Ascending aorta (tissue), 2 donors: ENCODE measurements around the gene SMYD1. TPM values are rescaled to one million over a fixed set of nuclear protein-coding genes. Genes with fewer than 3 reads are reported as not detected.

Source experiments
- DNase-seq, 2 donors: peaks; one replicate each; pipeline ENCODE4 v3.0.0-alpha.2; 2019; ENCODE audit warnings: low spot score in 2 of 2
- H3K27ac ChIP-seq, 2 donors: fragments of 200-600 bp; sonication (generic); one replicate each; pipeline ENCODE4 v1.5.1; 2016 to 2017; ENCODE audit warnings: mild to moderate bottlenecking in 1 of 2
- H3K27me3 ChIP-seq: fragments of 200-600 bp; sonication (generic); one replicate; pipeline ENCODE4 v1.5.1; 2017
- H3K36me3 ChIP-seq, 2 donors: fragments of 200-600 bp; sonication (generic); one replicate each; pipeline ENCODE4 v1.5.1; 2016
- H3K4me1 ChIP-seq, 2 donors: fragments of 200-600 bp; sonication (generic); one replicate each; pipeline ENCODE4 v1.5.1; 2016 to 2017; ENCODE audit warnings: mild to moderate bottlenecking in 1 of 2
- H3K4me3 ChIP-seq, 2 donors: fragments of 200-600 bp; sonication (generic); one replicate each; pipeline ENCODE4 v1.5.1; 2016 to 2017; ENCODE audit warnings: mild to moderate bottlenecking in 1 of 2
- H3K9me3 ChIP-seq, 2 donors: fragments of 200-600 bp; sonication (generic); one replicate each; pipeline ENCODE4 v1.5.1; 2016
- CTCF ChIP-seq, 3 experiments: fragments of 200-600 bp in 2 of 3; fragments of 450-650 bp in 1 of 3; sonication (generic) in 2 of 3; IDR thresholded peaks; one replicate each; pipeline ENCODE4 v1.5.1; 2016 to 2019; ENCODE audit warnings: antibody characterized with exemption in 3 of 3, mild to moderate bottlenecking in 1 of 3, moderate library complexity in 1 of 3
- intact Hi-C: fragments of 100-400 bp; cut with DNase I; formaldehyde crosslinking; loops from one replicate; pipeline ENCODE4 v1.15.1; 2023
- total RNA-seq: library from RNA; depleted of rRNA; stranded (reverse); fragments of >200 nt; gene quantifications from one replicate; pipeline ENCODE4 v1.1.0, GENCODE V29; 2016

The SMYD1 gene
- total RNA-seq, 1 donor from 2014 or later = not detected

GRCh38 chr2:88123975-88124917, 56.6 kb downstream of the SMYD1 start:
- H3K36me3 ChIP-seq = no peaks in the 10 kb centered on the region
- DNase-seq = no peak
- no peak for TF ChIP-seq CTCF (IDR thresholded peaks at IDR 0.05)
- H3K27me3 ChIP-seq = no peaks in the 10 kb centered on the region
- H3K4me1 ChIP-seq = no peaks in the 10 kb centered on the region
- H3K9me3 ChIP-seq = no peaks in the 10 kb centered on the region
- intact Hi-C loops = no loop called here
- H3K27ac ChIP-seq = no peak overlapping the region
- no peak overlapping the region for H3K4me3 ChIP-seq

- Histone ChIP-seq H3K9me3 (no peaks in the 10 kb centered on the region), H3K4me1 (no peaks in the 10 kb centered on the region), H3K27ac (no peak overlapping the region), H3K36me3 (no peaks in the 10 kb centered on the region), H3K4me3 (no peak overlapping the region), H3K27me3 (no peaks in the 10 kb centered on the region)
- intact Hi-C loops = no loop called here
- no peak for TF ChIP-seq CTCF (IDR thresholded peaks at IDR 0.05)
- DNase-seq = no peak
These were observed 57.8 kb downstream of the SMYD1 start for GRCh38 chr2:88125344-88125923.

GRCh38 chr2:88125924-88126771, 58.5 kb downstream of the SMYD1 start:
- no peaks in the 10 kb centered on the region for H3K36me3 ChIP-seq
- DNase-seq = no peak
- no peak for TF ChIP-seq CTCF (IDR thresholded peaks at IDR 0.05)
- H3K4me1 ChIP-seq = no peaks in the 10 kb centered on the region
- no peak overlapping the region for H3K4me3 ChIP-seq
- intact Hi-C loops = no loop called here
- no peaks in the 10 kb centered on the region for H3K27me3 ChIP-seq
- H3K27ac ChIP-seq = no peak overlapping the region
- no peaks in the 10 kb centered on the region for H3K9me3 ChIP-seq

GRCh38 chr2:88126772-88127637, 59.4 kb downstream of the SMYD1 start:
- H3K4me3 ChIP-seq = no peak overlapping the region
- TF ChIP-seq CTCF (IDR thresholded peaks at IDR 0.05) = no peak
- H3K27ac ChIP-seq = no peak overlapping the region
- H3K9me3 ChIP-seq = no peaks in the 10 kb centered on the region
- H3K4me1 ChIP-seq = no peaks in the 10 kb centered on the region
- no peaks in the 10 kb centered on the region for H3K36me3 ChIP-seq
- intact Hi-C loops = no loop called here
- no peak for DNase-seq
- H3K27me3 ChIP-seq = no peaks in the 10 kb centered on the region

GRCh38 chr2:88127638-88127887, 59.9 kb downstream of the SMYD1 start:
- Histone ChIP-seq H3K27me3 (no peaks in the 10 kb centered on the region), H3K9me3 (no peaks in the 10 kb centered on the region), H3K4me1 (no peaks in the 10 kb centered on the region), H3K36me3 (no peaks in the 10 kb centered on the region), H3K27ac (no peak overlapping the region), H3K4me3 (no peak overlapping the region)
- intact Hi-C loops = no loop called here
- DNase-seq = no peak
- TF ChIP-seq CTCF (IDR thresholded peaks at IDR 0.05) = no peak
